Neural progenitor cell (in vitro differentiated cells): ENCODE data around the gene SPEM1.

ENCODE experiments used
- CTCF ChIP-seq: fragments of 200-600 bp; sonication (generic); IDR thresholded peaks from 2 replicates; pipeline ENCODE4 v1.5.1; 2017; ENCODE audit warnings: antibody characterized with exemption, mild to moderate bottlenecking
- EZH2 ChIP-seq: fragments of 200-600 bp; sonication (generic); IDR thresholded peaks from 2 replicates; pipeline ENCODE4 v1.6.1; 2017; ENCODE audit warnings: antibody characterized with exemption, mild to moderate bottlenecking, moderate library complexity

- TF ChIP-seq CTCF (no peak), EZH2 (no peak)
These were observed 24.0 kb upstream of the SPEM1 start for GRCh38 chr17:7396147-7396546.
